ENCODE measurements around the gene UBASH3A.
A peak's percentile ranks its signal among the peaks of the same experiment; 100 is the strongest.

The UBASH3A gene

GRCh38 chr21:42381347-42381984 is 22.2 kb upstream of the UBASH3A start:
- TF ChIP-seq CTCF (IDR thresholded peaks at IDR 0.05), result peak; percentile 86

- TF ChIP-seq CTCF (IDR thresholded peaks at IDR 0.05), result no peak
These were observed 20.8 kb upstream of the UBASH3A start for GRCh38 chr21:42382915-42383314.

- no peak for TF ChIP-seq CTCF (IDR thresholded peaks at IDR 0.05)
These were observed 20.4 kb upstream of the UBASH3A start for GRCh38 chr21:42383331-42383730.

- TF ChIP-seq CTCF (IDR thresholded peaks at IDR 0.05), result no peak
These were observed 19.4 kb upstream of the UBASH3A start for GRCh38 chr21:42384156-42384945.

GRCh38 chr21:42384989-42385388 is 18.7 kb upstream of the UBASH3A start:
- TF ChIP-seq CTCF (IDR thresholded peaks at IDR 0.05), result no peak

GRCh38 chr21:42385619-42386018 is 18.1 kb upstream of the UBASH3A start:
- no peak for TF ChIP-seq CTCF (IDR thresholded peaks at IDR 0.05)

- TF ChIP-seq CTCF (IDR thresholded peaks at IDR 0.05), result no peak
These were observed 17.6 kb upstream of the UBASH3A start for GRCh38 chr21:42386034-42386591.
